Psoas muscle (tissue), 8 donors: ENCODE measurements around the gene NOS1AP. TPM values are rescaled to one million over a fixed set of nuclear protein-coding genes. Genes with fewer than 3 reads are reported as not detected.

Experiments
- ATAC-seq, 4 donors: fragments of 200-7000 bp; cut with Tn5 transposase; one replicate each; pipeline ENCODE4 v1.9.1; 2020; ENCODE audit warnings: moderate library complexity in 3 of 4, mild to moderate bottlenecking in 2 of 4
- DNase-seq, 2 donors: peaks; one replicate each; pipeline ENCODE4 v3.0.0-alpha.2; 2020
- H3K27ac ChIP-seq: fragments of 200-600 bp; one replicate; pipeline ENCODE4 v1.8.0; 2022
- H3K27me3 ChIP-seq, 3 donors: fragments of 200-600 bp in 1 of 3; one replicate each; pipeline versions ENCODE4 v1.6.1 to v1.8.0; 2013 to 2022; ENCODE audit warnings: low read length in 2 of 3, mild to moderate bottlenecking in 2 of 3, moderate library complexity in 1 of 3; ENCODE audit not compliant: insufficient read depth in 3 of 3
- H3K36me3 ChIP-seq, 2 donors: fragments of 200-600 bp in 1 of 2; one replicate each; pipeline versions ENCODE4 v1.6.1 to v1.8.0; 2013 to 2022; ENCODE audit warnings: low read depth in 1 of 2, mild to moderate bottlenecking in 1 of 2, moderate library complexity in 1 of 2; ENCODE audit not compliant: insufficient read depth in 1 of 2
- H3K4me1 ChIP-seq: fragments of 200-600 bp; one replicate; pipeline ENCODE4 v1.8.0; 2022
- H3K4me3 ChIP-seq: fragments of 200-600 bp; one replicate; pipeline ENCODE4 v1.8.0; 2022; ENCODE audit warnings: mild to moderate bottlenecking
- H3K9me3 ChIP-seq: fragments of 200-600 bp; one replicate; pipeline ENCODE4 v1.8.0; 2022
- CTCF ChIP-seq: fragments of 200-600 bp; IDR thresholded peaks from one replicate; pipeline ENCODE4 v1.8.0; 2022; ENCODE audit warnings: antibody characterized with exemption
- WGBS, 3 donors: extraction: QIAGEN DNeasy Blood & Tissue Kit; methylation state at CpG; one replicate each; pipeline versions ENCODE4 v1.1.6 to v1.1.7; 2013; 5-methylcytosine and 5-hydroxymethylcytosine counted together
- intact Hi-C, 2 donors: fragments of 100-400 bp; cut with DNase I; formaldehyde crosslinking; loops; one replicate each; pipeline versions ENCODE4 v1.11.0 to v1.14.2; 2022
- polyA plus RNA-seq, 3 donors: library from polyadenylated mRNA; stranded (reverse); fragments of 200-250 nt; gene quantifications; one replicate each; pipeline ENCODE4 v1.2.3, GENCODE V29; 2013
- total RNA-seq, 4 donors: library from RNA; stranded (reverse); fragmentation: NEBNext Ultra II Directional in 2 of 4; extraction: Animal tissue kit (Norgen Biotek cat#: 25700) in 2 of 4; gene quantifications; one replicate each; pipeline versions ENCODE4 v1.2.1 to v1.2.4, GENCODE V29; 2021 to 2023
- donor health status: healthy with polysubstance abuse.
- donor health status: DM: no; HTN: no; CAD: no; lungs with moderate emphysema.
- donor health status: Bipolar disorder and iron deficiency.
- donor health status: healthy.
- donor health status: DM: yes; HTN: yes; CAD: no.
- donor health status: DM: no; HTN: no; CAD: no.
- donor health status: DM: no; HTN: no; CAD: no.
- donor health status: DM: yes; HTN: yes; CAD: no.

The NOS1AP gene
- total and polyA plus RNA-seq, 7 donors, result 0.10 to 0.76 (median 0.18) TPM

- no peak for TF ChIP-seq CTCF
- Histone ChIP-seq H3K27ac (no peak overlapping the region), H3K4me1 (no peaks in the 10 kb centered on the region), H3K4me3 (no peak overlapping the region), H3K9me3 (no peaks in the 10 kb centered on the region), H3K36me3 (no peaks in the 10 kb centered on the region), H3K27me3 (no peaks in the 10 kb centered on the region)
- DNase-seq (no peak), ATAC-seq (no peak)
- intact Hi-C loops, result no loop called here
- 67 to 72% (median 68%) methylated on average over 13 of the region's 13 CpGs for WGBS, 3 donors
Measured at GRCh38 chr1:162372159-162373071, 302.9 kb downstream of the NOS1AP start.

- H3K36me3 ChIP-seq, result no peaks in the 10 kb centered on the region
- 81 to 93% (median 82%) methylated on average over 1 of the region's 1 CpG for WGBS, 3 donors
- no peaks in the 10 kb centered on the region for H3K4me1 ChIP-seq
- DNase-seq (no peak), ATAC-seq (no peak)
- TF ChIP-seq CTCF, result no peak
- no peak overlapping the region for H3K4me3 ChIP-seq
- H3K9me3 ChIP-seq, result no peaks in the 10 kb centered on the region
- intact Hi-C loops, result no loop called here
- H3K27ac ChIP-seq, result no peak overlapping the region
- H3K27me3 ChIP-seq, result no peaks in the 10 kb centered on the region
Measured at GRCh38 chr1:162373072-162373427, 303.6 kb downstream of the NOS1AP start.

GRCh38 chr1:162373541-162374260 lies 304.2 kb downstream of the NOS1AP start:
- Histone ChIP-seq H3K9me3 (no peaks in the 10 kb centered on the region), H3K27ac (no peak overlapping the region), H3K4me3 (no peak overlapping the region), H3K27me3 (no peaks in the 10 kb centered on the region), H3K4me1 (no peaks in the 10 kb centered on the region), H3K36me3 (no peaks in the 10 kb centered on the region)
- ATAC-seq (no peak), DNase-seq (no peak)
- no peak for TF ChIP-seq CTCF
- intact Hi-C loops, result no loop called here
- WGBS, 3 donors, result 77 to 88% (median 87%) methylated on average over 8 of the region's 8 CpGs

GRCh38 chr1:162374406-162374805 lies 304.9 kb downstream of the NOS1AP start:
- H3K36me3 ChIP-seq, result no peaks in the 10 kb centered on the region
- no peak overlapping the region for H3K4me3 ChIP-seq
- H3K9me3 ChIP-seq, result no peaks in the 10 kb centered on the region
- no peak for DNase-seq
- ATAC-seq, result no peak
- no peak for TF ChIP-seq CTCF
- no peaks in the 10 kb centered on the region for H3K4me1 ChIP-seq
- no peak overlapping the region for H3K27ac ChIP-seq
- 78 to 85% (median 81%) methylated on average over 9 of the region's 9 CpGs for WGBS, 3 donors
- no peaks in the 10 kb centered on the region for H3K27me3 ChIP-seq
- intact Hi-C loops, result no loop called here
